GM23248 (cell line): ENCODE results near the gene GLB1L2. TPM values are rescaled to one million over a fixed set of nuclear protein-coding genes. Genes with fewer than 3 reads are reported as not detected.

ENCODE experiments used
- DNase-seq: peaks from one replicate; pipeline ENCODE4 v3.0.0-alpha.2; 2015
- H2AFZ ChIP-seq: fragments of 200-600 bp; sonication (generic); 2 replicates; pipeline ENCODE4 v1.6.1; 2016; ENCODE audit warnings: antibody characterized with exemption
- H3F3A ChIP-seq: fragments of 200-600 bp; sonication (generic); 2 replicates; pipeline ENCODE4 v1.6.1; 2016; ENCODE audit warnings: mild to moderate bottlenecking, antibody characterized with exemption, mixed run types; ENCODE audit not compliant: insufficient read depth
- H3K27ac ChIP-seq: fragments of 200-600 bp; sonication (generic); 2 replicates; pipeline ENCODE4 v1.5.1; 2016; ENCODE audit warnings: mild to moderate bottlenecking
- H3K27me3 ChIP-seq: fragments of 200-600 bp; sonication (generic); replicated peaks from 2 replicates; pipeline ENCODE4 v1.6.1; 2016; ENCODE audit warnings: mild to moderate bottlenecking; ENCODE audit not compliant: insufficient read depth
- H3K36me3 ChIP-seq: fragments of 200-600 bp; sonication (generic); 2 replicates; pipeline ENCODE4 v1.6.1; 2016; ENCODE audit warnings: low read depth, mild to moderate bottlenecking
- H3K4me1 ChIP-seq: fragments of 200-600 bp; sonication (generic); 2 replicates; pipeline ENCODE4 v1.6.1; 2016; ENCODE audit warnings: mild to moderate bottlenecking; ENCODE audit not compliant: insufficient read depth
- H3K4me2 ChIP-seq: fragments of 200-600 bp; sonication (generic); one replicate; pipeline ENCODE4 v1.6.1; 2016; ENCODE audit warnings: mild to moderate bottlenecking; ENCODE audit not compliant: unreplicated experiment
- H3K4me3 ChIP-seq: fragments of 200-600 bp; sonication (generic); 2 replicates; pipeline ENCODE4 v1.5.1; 2016; ENCODE audit warnings: mild to moderate bottlenecking
- H3K79me2 ChIP-seq: fragments of 200-600 bp; sonication (generic); 2 replicates; pipeline ENCODE4 v1.6.1; 2016; ENCODE audit warnings: mild to moderate bottlenecking; ENCODE audit not compliant: insufficient read depth
- H3K9ac ChIP-seq: fragments of 200-600 bp; sonication (generic); 2 replicates; pipeline ENCODE4 v1.6.1; 2016; ENCODE audit warnings: mild to moderate bottlenecking
- H3K9me2 ChIP-seq: fragments of 200-600 bp; sonication (generic); 2 replicates; pipeline ENCODE4 v1.6.1; 2016; ENCODE audit warnings: mixed run types, mild to moderate bottlenecking, moderate library complexity; ENCODE audit not compliant: insufficient read depth
- H3K9me3 ChIP-seq: fragments of 200-600 bp; sonication (generic); one replicate; pipeline ENCODE4 v1.6.1; 2017; ENCODE audit warnings: low read depth
- H4K20me1 ChIP-seq: fragments of 200-600 bp; sonication (generic); 2 replicates; pipeline ENCODE4 v1.6.0; 2016; ENCODE audit not compliant: insufficient read depth
- EZH2 ChIP-seq: fragments of 200-600 bp; sonication (generic); IDR thresholded peaks from 2 replicates; pipeline ENCODE4 v1.6.1; 2018; ENCODE audit warnings: antibody characterized with exemption, mild to moderate bottlenecking; ENCODE audit not compliant: insufficient read depth, poor library complexity, severe bottlenecking
- EZH2phosphoT487 ChIP-seq: fragments of 200-600 bp; sonication (generic); IDR thresholded peaks from 2 replicates; pipeline ENCODE4 v1.6.1; 2018; ENCODE audit warnings: antibody characterized with exemption, moderate library complexity, mild to moderate bottlenecking, low read depth; ENCODE audit not compliant: insufficient read depth
- WGBS, 2 experiments: methylation state at CpG; one replicate each; pipeline ENCODE4 v1.1.6; 2015 to 2017; ENCODE audit warnings: low lambda C conversion rate in 2 of 2, low coverage in 1 of 2; ENCODE audit errors: missing lambda C conversion rate in 2 of 2; 5-methylcytosine and 5-hydroxymethylcytosine counted together
- in situ Hi-C: fragments of 300-500 bp; cut with MboI; formaldehyde crosslinking; loops from 2 replicates; pipeline ENCODE4 v1.15.0; 2020
- polyA plus RNA-seq: library from polyadenylated mRNA; unstranded; fragments of >200 nt; fragmentation: Nextera tagmentation; extraction: Ambion mirVana; gene quantifications from 2 replicates; pipeline ENCODE4 v1.2.1, GENCODE V29; 2016
- total RNA-seq: library from RNA; depleted of rRNA; stranded (reverse); fragments of >200 nt; shearing (Covaris generic); gene quantifications from 2 replicates; pipeline ENCODE4 v1.2.3, GENCODE V29; 2014

Gene GLB1L2
- total and polyA plus RNA-seq, 2 experiments from 2014 or later, result 0.11 TPM; not detected in 1

- no peak for DNase-seq
- in situ Hi-C loops, result no loop called here
Measured at GRCh38 chr11:134384406-134384805, 52.6 kb downstream of the GLB1L2 start.

DNA sequence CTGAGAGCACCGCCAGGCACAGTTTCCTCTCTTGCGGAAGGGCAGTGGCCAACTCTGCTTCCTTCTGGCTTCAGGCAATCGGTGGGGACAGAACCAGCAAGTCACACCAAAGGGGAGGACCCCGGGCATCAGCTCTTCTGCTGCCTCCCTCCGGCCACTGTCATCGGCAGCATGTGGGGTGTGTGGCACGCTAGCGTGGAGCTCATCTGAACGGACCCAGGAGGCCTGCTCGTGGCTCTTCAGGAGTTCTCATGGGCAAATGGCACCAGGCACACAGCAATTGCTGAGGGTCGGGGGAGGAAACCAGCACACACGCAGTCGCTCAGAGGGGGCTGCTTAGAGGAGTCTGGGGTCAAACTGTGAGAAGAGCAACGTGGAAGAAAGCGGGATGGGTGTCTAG is 53.4 kb downstream of the GLB1L2 start:
- no peak overlapping the region for H3K4me2 ChIP-seq
- no peaks in the 10 kb centered on the region for H3K79me2 ChIP-seq

More at GRCh38 chr11:134384406-134384805, 52.6 kb downstream of the GLB1L2 start:
- Histone ChIP-seq H3K27me3 (no peaks in the 10 kb centered on the region), H4K20me1 (no peaks in the 10 kb centered on the region), H3K4me3 (no peak overlapping the region), H3K36me3 (no peaks in the 10 kb centered on the region), H3K4me1 (no peaks in the 10 kb centered on the region), H3K4me2 (no peak overlapping the region), H3K9me2 (no peaks in the 10 kb centered on the region), H3K9me3 (no peaks in the 10 kb centered on the region), H2AFZ (no peak overlapping the region), H3F3A (no peaks in the 10 kb centered on the region), H3K9ac (no peak overlapping the region), H3K27ac (no peak overlapping the region), H3K79me2 (no peaks in the 10 kb centered on the region)
- TF ChIP-seq EZH2, result no peak
- no peak for TF ChIP-seq EZH2phosphoT487
- 65 to 68% methylated on average over 14 of the region's 14 CpGs for WGBS, 2 experiments

GRCh38 chr11:134385774-134386565 is 54.2 kb downstream of the GLB1L2 start:
- Histone ChIP-seq H3K9me2 (no peaks in the 10 kb centered on the region), H3K9me3 (no peaks in the 10 kb centered on the region), H3K27ac (no peak overlapping the region), H3K27me3 (no peaks in the 10 kb centered on the region), H3K4me3 (no peak overlapping the region), H3K4me1 (no peaks in the 10 kb centered on the region), H3K9ac (no peak overlapping the region), H3K79me2 (no peaks in the 10 kb centered on the region), H4K20me1 (no peaks in the 10 kb centered on the region), H3K4me2 (no peak overlapping the region), H2AFZ (no peak overlapping the region), H3K36me3 (no peaks in the 10 kb centered on the region), H3F3A (no peaks in the 10 kb centered on the region)
- DNase-seq, result no peak
- 21 to 24% methylated on average over 20 of the region's 20 CpGs for WGBS, 2 experiments
- no peak for TF ChIP-seq EZH2
- no peak for TF ChIP-seq EZH2phosphoT487
- in situ Hi-C loops, result no loop called here

More for the DNA sequence above, 53.4 kb downstream of the GLB1L2 start:
- Histone ChIP-seq H3K9me2 (no peaks in the 10 kb centered on the region), H3K27me3 (no peaks in the 10 kb centered on the region), H3K4me1 (no peaks in the 10 kb centered on the region), H4K20me1 (no peaks in the 10 kb centered on the region), H2AFZ (no peak overlapping the region), H3K36me3 (no peaks in the 10 kb centered on the region), H3F3A (no peaks in the 10 kb centered on the region), H3K27ac (no peak overlapping the region), H3K9me3 (no peaks in the 10 kb centered on the region), H3K9ac (no peak overlapping the region), H3K4me3 (no peak overlapping the region)
- TF ChIP-seq EZH2phosphoT487, result no peak
- no peak for TF ChIP-seq EZH2
- DNase-seq, result no peak
- in situ Hi-C loops, result no loop called here
- 62 to 64% methylated on average over 15 of the region's 15 CpGs for whole genome bisulfite sequencing, 2 experiments

GRCh38 chr11:134386945-134387344 is 55.2 kb downstream of the GLB1L2 start:
- Histone ChIP-seq H3K4me1 (no peaks in the 10 kb centered on the region), H3K9ac (no peak overlapping the region), H3K4me3 (no peak overlapping the region), H3K9me2 (no peaks in the 10 kb centered on the region), H4K20me1 (no peaks in the 10 kb centered on the region), H3F3A (no peaks in the 10 kb centered on the region), H2AFZ (no peak overlapping the region), H3K36me3 (no peaks in the 10 kb centered on the region), H3K27me3 (no peaks in the 10 kb centered on the region), H3K79me2 (no peaks in the 10 kb centered on the region), H3K9me3 (no peaks in the 10 kb centered on the region), H3K27ac (no peak overlapping the region), H3K4me2 (no peak overlapping the region)
- in situ Hi-C loops, result no loop called here
- no peak for TF ChIP-seq EZH2
- TF ChIP-seq EZH2phosphoT487, result no peak
- 30 to 34% methylated on average over 6 of the region's 6 CpGs for WGBS, 2 experiments
- no peak for DNase-seq
